Activated T-cell treated with anti-CD3 and anti-CD28 coated beads, Interleukin-2, amount 50 U/mL, for 1 hour (primary cell): ENCODE results near the gene MYH6.
"Not testable (repeated sequence)": the region's sequence is repeated elsewhere in the genome, so short reads cannot be mapped to it uniquely, and the experiment has no call there.

ENCODE experiments used
- DNase-seq: peaks from one replicate; pipeline ENCODE4 v3.0.0-alpha.2; 2020

MYH6 gene

GRCh38 chr14:23389396-23389795 is 18.7 kb downstream of the MYH6 start:
- no peak for DNase-seq

- no peak for DNase-seq
Measured at GRCh38 chr14:23388996-23389395, 19.1 kb downstream of the MYH6 start.

GRCh38 chr14:23387916-23388882 is 19.9 kb downstream of the MYH6 start:
- DNase-seq, result no peak

GRCh38 chr14:23386999-23387398 is 21.1 kb downstream of the MYH6 start:
- DNase-seq, result no peak

- not testable (repeated sequence) for DNase-seq
Measured at GRCh38 chr14:23386266-23386657, 21.8 kb downstream of the MYH6 start.

GRCh38 chr14:23385642-23386265 is 22.3 kb downstream of the MYH6 start:
- no peak for DNase-seq

GRCh38 chr14:23385244-23385641 is 22.8 kb downstream of the MYH6 start:
- no peak for DNase-seq

- DNase-seq, result no peak
Measured at GRCh38 chr14:23384364-23385080, 23.6 kb downstream of the MYH6 start.

GRCh38 chr14:23382731-23383440 is 25.2 kb downstream of the MYH6 start:
- no peak for DNase-seq

GRCh38 chr14:23382276-23382675 is 25.8 kb downstream of the MYH6 start:
- no peak for DNase-seq

GRCh38 chr14:23381871-23382270 is 26.2 kb downstream of the MYH6 start:
- no peak for DNase-seq

GRCh38 chr14:23380976-23381375 is 27.1 kb downstream of the MYH6 start:
- DNase-seq, result no peak

GRCh38 chr14:23380197-23380914 is 27.7 kb downstream of the MYH6 start:
- no peak for DNase-seq

- peak; percentile 76 for DNase-seq
Measured at GRCh38 chr14:23379366-23380196, 28.5 kb downstream of the MYH6 start.

GRCh38 chr14:23378612-23379220 is 29.4 kb downstream of the MYH6 start:
- DNase-seq, result no peak

- no peak for DNase-seq
Measured at GRCh38 chr14:23377573-23378563, 30.2 kb downstream of the MYH6 start.

- no peak for DNase-seq
Measured at GRCh38 chr14:23377198-23377550, 30.9 kb downstream of the MYH6 start.

- no peak for DNase-seq
Measured at GRCh38 chr14:23376482-23377197, 31.4 kb downstream of the MYH6 start, which contains the start of gene CMTM5. CMTM5 (plus strand) TSS chr14:23377046; CDS start chr14:23377252, 206 bp downstream.
